Suprapubic skin (tissue), 4 donors: ENCODE measurements around the gene ARL6IP5. TPM values are rescaled to one million over a fixed set of nuclear protein-coding genes. Genes with fewer than 3 reads are reported as not detected.

Source experiments
- DNase-seq, 2 donors: peaks; one replicate each; pipeline ENCODE4 v3.0.0-alpha.2; 2019; ENCODE audit warnings: low spot score in 2 of 2
- H3K27ac ChIP-seq: fragments of 200-600 bp; sonication (generic); one replicate; pipeline ENCODE4 v1.5.1; 2019
- H3K27me3 ChIP-seq: fragments of 200-600 bp; sonication (generic); one replicate; pipeline ENCODE4 v1.5.1; 2019
- H3K36me3 ChIP-seq: fragments of 200-600 bp; sonication (generic); one replicate; pipeline ENCODE4 v1.5.1; 2019
- H3K4me1 ChIP-seq: fragments of 200-600 bp; sonication (generic); one replicate; pipeline ENCODE4 v1.5.1; 2019
- H3K4me3 ChIP-seq: fragments of 200-600 bp; sonication (generic); one replicate; pipeline ENCODE4 v1.5.1; 2019; ENCODE audit warnings: mild to moderate bottlenecking
- H3K9me3 ChIP-seq: fragments of 200-600 bp; sonication (generic); one replicate; pipeline ENCODE4 v1.5.1; 2019
- CTCF ChIP-seq, 2 donors: fragments of 200-600 bp in 1 of 2; fragments of 450-650 bp in 1 of 2; sonication (generic) in 1 of 2; IDR thresholded peaks; one replicate each; pipeline ENCODE4 v1.5.1; 2016 to 2019; ENCODE audit warnings: antibody characterized with exemption in 2 of 2, mild to moderate bottlenecking in 1 of 2, moderate library complexity in 1 of 2
- EP300 ChIP-seq: sonication (generic); formaldehyde crosslinking; IDR thresholded peaks from one replicate; pipeline ENCODE4 v1.6.1; 2017; ENCODE audit warnings: antibody characterized with exemption
- POLR2A ChIP-seq, 2 donors: fragments of 450-650 bp; IDR thresholded peaks; one replicate each; pipeline ENCODE4 v1.6.1; 2017; ENCODE audit warnings: antibody characterized with exemption in 2 of 2, mild to moderate bottlenecking in 2 of 2, moderate library complexity in 2 of 2
- POLR2AphosphoS5 ChIP-seq, 3 donors: sonication (generic); formaldehyde crosslinking; IDR thresholded peaks; one replicate each; pipeline ENCODE4 v1.6.1; 2017; ENCODE audit warnings: antibody characterized with exemption in 3 of 3
- WGBS: methylation state at CpG from one replicate; pipeline ENCODE4 v1.1.5; 2018; 5-methylcytosine and 5-hydroxymethylcytosine counted together
- total RNA-seq, 4 donors: library from RNA; depleted of rRNA; stranded (reverse); fragments of >200 nt; gene quantifications; one replicate each; pipeline ENCODE4 v1.1.0, GENCODE V29; 2016

The ARL6IP5 gene
- total RNA-seq, 4 donors from 2014 or later: 58.6 to 106 (median 69.0) TPM

GRCh38 chr3:69058180-69058946 is 26.4 kb upstream of the ARL6IP5 start:
- TF ChIP-seq EP300 (no peak), POLR2AphosphoS5 (IDR thresholded peaks at IDR 0.05) (no peak), POLR2A (IDR thresholded peaks at IDR 0.05) (no peak), CTCF (IDR thresholded peaks at IDR 0.05) (no peak)
- WGBS: 87% methylated on average over 3 of the region's 3 CpGs
- no peaks in the 10 kb centered on the region for H3K4me1 ChIP-seq
- no peak for DNase-seq
- no peak overlapping the region for H3K4me3 ChIP-seq
- no peaks in the 10 kb centered on the region for H3K27me3 ChIP-seq
- H3K36me3 ChIP-seq: peaks cover 72% of the 10 kb centered on the region
- H3K9me3 ChIP-seq: no peaks in the 10 kb centered on the region
- H3K27ac ChIP-seq: no peak overlapping the region

- H3K27me3 ChIP-seq: no peaks in the 10 kb centered on the region
- no peaks in the 10 kb centered on the region for H3K9me3 ChIP-seq
- no peak for TF ChIP-seq POLR2A (IDR thresholded peaks at IDR 0.05)
- TF ChIP-seq EP300: no peak
- TF ChIP-seq POLR2AphosphoS5 (IDR thresholded peaks at IDR 0.05): no peak
- no peak for TF ChIP-seq CTCF (IDR thresholded peaks at IDR 0.05)
- DNase-seq: no peak
- no peaks in the 10 kb centered on the region for H3K4me1 ChIP-seq
- no peak overlapping the region for H3K27ac ChIP-seq
- WGBS: 92% methylated on average over 2 of the region's 2 CpGs
- H3K4me3 ChIP-seq: no peak overlapping the region
- H3K36me3 ChIP-seq: peaks cover 77% of the 10 kb centered on the region
Observed at GRCh38 chr3:69058947-69059224, 25.9 kb upstream of the ARL6IP5 start.

DNA sequence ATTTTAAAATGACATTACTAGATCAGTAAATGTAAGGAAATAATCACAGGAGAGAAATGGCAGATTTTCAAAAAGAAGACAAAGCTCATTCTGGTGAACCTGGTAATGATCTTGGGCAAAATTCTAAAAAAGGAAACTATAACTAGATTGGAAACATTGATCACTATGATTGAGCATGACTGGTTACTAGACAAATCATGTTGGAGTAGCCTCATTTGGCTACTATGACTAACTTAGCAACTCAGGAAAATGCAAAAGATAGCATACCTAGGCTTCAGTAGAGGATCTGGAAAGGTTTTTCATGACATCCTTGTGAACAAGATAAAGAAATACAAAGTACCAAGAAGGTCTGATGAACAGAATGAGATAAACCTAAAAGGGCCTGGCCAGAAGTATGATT is 25.0 kb upstream of the ARL6IP5 start:
- H3K27ac ChIP-seq: no peak overlapping the region
- TF ChIP-seq POLR2AphosphoS5 (IDR thresholded peaks at IDR 0.05): no peak
- H3K36me3 ChIP-seq: peaks cover 78% of the 10 kb centered on the region

DNA sequence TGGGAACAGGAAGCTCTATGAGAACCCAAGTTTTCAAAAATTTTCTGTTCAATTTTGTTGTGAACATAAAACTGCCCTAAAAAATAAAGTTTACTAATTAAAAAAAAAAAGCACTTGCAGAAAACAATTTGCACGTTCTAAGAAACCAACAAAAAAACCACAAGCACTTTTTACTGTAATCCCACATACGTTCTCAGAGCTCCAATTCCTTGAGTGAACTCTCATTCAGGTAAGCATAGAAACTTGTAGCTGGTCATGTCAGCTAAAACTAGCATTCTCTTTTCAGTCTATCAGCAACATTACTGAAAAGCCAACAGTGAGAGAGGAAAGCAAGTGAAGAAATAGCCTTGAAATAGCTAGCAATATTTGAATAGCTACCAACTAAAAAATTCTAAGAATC is 21.1 kb upstream of the ARL6IP5 start:
- Histone ChIP-seq H3K27ac (no peak overlapping the region), H3K4me1 (no peaks in the 10 kb centered on the region), H3K27me3 (no peaks in the 10 kb centered on the region), H3K9me3 (no peaks in the 10 kb centered on the region), H3K4me3 (no peak overlapping the region), H3K36me3 (peaks cover 60% of the 10 kb centered on the region)
- TF ChIP-seq CTCF (IDR thresholded peaks at IDR 0.05): no peak
- TF ChIP-seq EP300: no peak
- TF ChIP-seq POLR2A (IDR thresholded peaks at IDR 0.05): no peak
- TF ChIP-seq POLR2AphosphoS5 (IDR thresholded peaks at IDR 0.05): no peak
- 79% methylated on average over 2 of the region's 2 CpGs for WGBS
- DNase-seq: no peak

More for the DNA sequence above, 25.0 kb upstream of the ARL6IP5 start:
- H3K4me1 ChIP-seq: no peaks in the 10 kb centered on the region
- no peak for DNase-seq
- H3K4me3 ChIP-seq: no peak overlapping the region
- H3K9me3 ChIP-seq: no peaks in the 10 kb centered on the region
- H3K27me3 ChIP-seq: no peaks in the 10 kb centered on the region

DNA sequence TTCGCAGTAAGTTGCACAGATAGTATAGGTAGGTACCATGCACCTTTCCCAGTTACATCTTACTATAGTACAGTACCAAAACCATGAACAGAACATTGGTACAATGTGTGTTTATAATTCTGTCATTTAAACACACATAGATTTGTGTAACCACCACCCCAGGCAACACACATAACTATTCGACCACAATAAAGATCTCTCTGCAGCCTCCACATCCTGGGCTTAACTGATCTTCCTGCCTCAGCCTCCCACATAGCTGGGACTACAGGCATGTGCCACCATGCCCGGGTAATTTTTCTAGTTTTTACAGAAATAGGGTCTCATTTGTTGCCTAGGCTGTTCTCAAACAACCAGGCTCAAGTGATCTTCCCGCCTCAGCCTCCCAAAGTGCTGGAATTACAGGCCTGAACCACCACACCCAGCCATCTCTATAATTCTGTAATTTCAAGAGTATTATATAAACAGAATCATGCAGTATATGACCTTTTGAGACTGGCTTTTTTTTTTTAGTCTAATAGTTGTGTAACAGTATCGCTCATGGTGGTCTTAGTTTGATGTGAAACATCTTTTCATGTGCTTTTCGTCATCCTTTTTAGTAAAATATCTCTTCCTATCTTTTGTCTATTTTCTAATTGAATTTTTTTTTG is 19.3 kb upstream of the ARL6IP5 start:
- no peaks in the 10 kb centered on the region for H3K27me3 ChIP-seq
- no peak overlapping the region for H3K4me3 ChIP-seq
- H3K4me1 ChIP-seq: no peaks in the 10 kb centered on the region
- 87% methylated on average over 6 of the region's 6 CpGs for WGBS
- no peaks in the 10 kb centered on the region for H3K9me3 ChIP-seq
- TF ChIP-seq EP300 (no peak), CTCF (IDR thresholded peaks at IDR 0.05) (no peak), POLR2AphosphoS5 (IDR thresholded peaks at IDR 0.05) (no peak)
- peaks cover 52% of the 10 kb centered on the region for H3K36me3 ChIP-seq
- no peak overlapping the region for H3K27ac ChIP-seq
- DNase-seq: no peak
